Panc1 (cell line): ENCODE measurements around the gene MAGI1.
"Not testable (repeated sequence)": the region's sequence is repeated elsewhere in the genome, so short reads cannot be mapped to it uniquely, and the experiment has no call there.

ENCODE experiments used
- CTCF ChIP-seq: fragments of 450-650 bp; IDR thresholded peaks from 2 replicates; pipeline ENCODE4 v1.5.1; 2017; ENCODE audit warnings: mild to moderate bottlenecking
- POLR2AphosphoS5 ChIP-seq: IDR thresholded peaks from 2 replicates; pipeline ENCODE4 v1.6.1; 2012; ENCODE audit warnings: mild to moderate bottlenecking, low read depth, low read length, moderate library complexity

GRCh38 chr3:66046321-66046720 lies 7.6 kb upstream of the MAGI1 start:
- TF ChIP-seq POLR2AphosphoS5, CTCF: not testable (repeated sequence)
